Measurements from ENCODE around the gene RAB43.

Gene RAB43

GRCh38 chr3:129038121-129038855 is 83.3 kb downstream of the RAB43 start:
- DNase-seq (ENCODE audit: low spot score), result no peak
